Endothelial cell of umbilical vein (primary cell): ENCODE measurements around the gene TICRR. TPM values are rescaled to one million over a fixed set of nuclear protein-coding genes. Genes with fewer than 3 reads are reported as not detected.

Source experiments
- BruUV-seq: library from RNA; stranded (reverse); fragments of 400-500 nt; replicated peaks from 2 replicates; lab custom pipeline; 2021; lab: Mats Ljungman, UMichigan
- CTCF ChIA-PET: fragments of 300-600, 350-600 bp; sonication (Branson Sonifier 250); formaldehyde crosslinking; loops from one replicate; lab custom pipeline; 2021; ENCODE audit warnings: antibody characterized with exemption, inconsistent platforms; lab: Charles Lee
- POLR2A ChIA-PET: fragments of 300-600, 350-600 bp; sonication (Branson Sonifier 250); formaldehyde crosslinking; loops from one replicate; lab custom pipeline; 2021; ENCODE audit warnings: antibody characterized with exemption, inconsistent platforms; lab: Charles Lee
- DNase-seq: peaks from one replicate; pipeline ENCODE4 v3.0.0-alpha.2; 2011; ENCODE audit warnings: low read depth, low spot score
- FAIRE-seq: peaks from 2 replicates; lab custom pipeline; 2011; peaks lifted over from hg19 to GRCh38; lab: Jason Lieb, UNC
- H2AFZ ChIP-seq: 2 replicates; pipeline ENCODE4 v1.6.0; 2012; ENCODE audit warnings: low read depth, low read length, control low read depth, inconsistent platforms
- H3K27ac ChIP-seq: 2 replicates; pipeline ENCODE4 v1.5.1; 2011; ENCODE audit warnings: low read depth, mild to moderate bottlenecking, control low read depth, low read length, moderate library complexity; ENCODE audit not compliant: insufficient read depth
- H3K27me3 ChIP-seq, 2 experiments: 2 replicates each; pipeline versions ENCODE4 v1.6.0 to v1.6.1; 2011; ENCODE audit warnings: low read length in 2 of 2, mixed read lengths in 1 of 2; ENCODE audit not compliant: control insufficient read depth in 2 of 2, insufficient read depth in 2 of 2
- H3K36me3 ChIP-seq, 2 experiments: 2 replicates in 1 of 2; 3 replicates in 1 of 2; pipeline ENCODE4 v1.5.1; 2011; ENCODE audit warnings: low read length in 2 of 2, mild to moderate bottlenecking in 1 of 2, moderate library complexity in 1 of 2; ENCODE audit not compliant: control insufficient read depth in 2 of 2, insufficient read depth in 2 of 2; ENCODE audit errors: extremely low read depth in 1 of 2
- H3K4me1 ChIP-seq: 3 replicates; pipeline ENCODE4 v1.5.1; 2011; ENCODE audit warnings: mild to moderate bottlenecking, low read length; ENCODE audit not compliant: control insufficient read depth, insufficient read depth; ENCODE audit errors: extremely low read depth
- H3K4me2 ChIP-seq: 2 replicates; pipeline ENCODE4 v1.6.1; 2011; ENCODE audit warnings: low read length, control low read depth, mixed read lengths; ENCODE audit not compliant: insufficient read depth
- H3K4me3 ChIP-seq, 3 experiments: fragments of 200-600 bp in 1 of 3; sonication (generic), shearing (Covaris generic) in 1 of 3; replicated peaks in 1 of 3; 2 replicates each; pipeline ENCODE4 v1.5.1; 2011 to 2016; ENCODE audit warnings: control low read depth in 3 of 3, low read length in 3 of 3, mild to moderate bottlenecking in 2 of 3, inconsistent platforms in 1 of 3, low read depth in 1 of 3, moderate library complexity in 1 of 3; ENCODE audit not compliant: insufficient read depth in 1 of 3
- H3K79me2 ChIP-seq: 2 replicates; pipeline ENCODE4 v1.6.0; 2012; ENCODE audit warnings: low read length, inconsistent platforms; ENCODE audit not compliant: control insufficient read depth, insufficient read depth
- H3K9ac ChIP-seq: replicated peaks from 2 replicates; pipeline ENCODE3; 2011; ENCODE audit warnings: low read length, control low read depth; ENCODE audit not compliant: insufficient read depth; ENCODE audit errors: extremely low read depth
- H3K9me1 ChIP-seq: replicated peaks from 3 replicates; pipeline ENCODE4 v1.6.0; 2011; ENCODE audit warnings: mild to moderate bottlenecking, low read length; ENCODE audit not compliant: control insufficient read depth, insufficient read depth; ENCODE audit errors: extremely low read depth
- H3K9me3 ChIP-seq: replicated peaks from 2 replicates; pipeline ENCODE4 v1.5.1; 2012; ENCODE audit warnings: low read length, inconsistent platforms; ENCODE audit not compliant: control insufficient read depth, insufficient read depth
- H4K20me1 ChIP-seq: replicated peaks from 2 replicates; pipeline ENCODE3; 2011; ENCODE audit warnings: mild to moderate bottlenecking, low read length; ENCODE audit not compliant: control insufficient read depth, insufficient read depth; ENCODE audit errors: extremely low read depth
- CTCF ChIP-seq, 2 donors: IDR thresholded peaks; 1 replicate in 1 of 2; 2 replicates in 1 of 2; pipeline ENCODE4 v1.5.1; 2011; ENCODE audit warnings: low read length in 2 of 2, mild to moderate bottlenecking in 2 of 2, moderate library complexity in 2 of 2, control low read depth in 1 of 2, inconsistent platforms in 1 of 2, low read depth in 1 of 2; ENCODE audit not compliant: insufficient read depth in 1 of 2; ENCODE audit errors: extremely low read depth in 1 of 2
- EZH2 ChIP-seq: IDR thresholded peaks from 2 replicates; pipeline ENCODE4 v1.6.1; 2012; ENCODE audit warnings: borderline replicate concordance, low read depth, mild to moderate bottlenecking, moderate library complexity, low read length, inconsistent platforms; ENCODE audit not compliant: severe bottlenecking
- FOS ChIP-seq: IDR thresholded peaks from 2 replicates; pipeline ENCODE4 v1.6.1; 2011; ENCODE audit warnings: mild to moderate bottlenecking, low read length, moderate library complexity, borderline replicate concordance; ENCODE audit not compliant: insufficient read depth
- GATA2 ChIP-seq: IDR thresholded peaks from 2 replicates; pipeline ENCODE4 v1.7.0; 2011; ENCODE audit warnings: low read depth, mild to moderate bottlenecking, moderate library complexity, mixed read lengths, low read length; ENCODE audit not compliant: insufficient read length, insufficient read depth
- JUN ChIP-seq: IDR thresholded peaks from 2 replicates; pipeline ENCODE4 v1.6.1; 2011; ENCODE audit warnings: borderline replicate concordance, low read depth; ENCODE audit not compliant: insufficient read length, insufficient read depth
- MAX ChIP-seq: IDR thresholded peaks from 2 replicates; pipeline ENCODE4 v1.6.1; 2011; ENCODE audit not compliant: insufficient read depth, insufficient read length
- MYC ChIP-seq: IDR thresholded peaks from one replicate; pipeline ENCODE4 v1.6.1; 2011; ENCODE audit warnings: mild to moderate bottlenecking, low read depth, low read length
- POLR2A ChIP-seq: IDR thresholded peaks from 2 replicates; pipeline ENCODE4 v1.6.1; 2012; ENCODE audit warnings: low read depth, mild to moderate bottlenecking, control low read depth, low read length
- POLR2AphosphoS5 ChIP-seq: IDR thresholded peaks from 2 replicates; pipeline ENCODE4 v1.6.1; 2012; ENCODE audit warnings: low read depth, mild to moderate bottlenecking, control low read depth, low read length, moderate library complexity; ENCODE audit not compliant: insufficient read depth
- dilution Hi-C: fragments of 300-500 bp; cut with MboI; formaldehyde crosslinking; loops from one replicate; pipeline ENCODE4 v1.15.0; 2019; ENCODE audit warnings: low sequenced_read_pairs; ENCODE audit not compliant: extremely low pct_ligation_motif_present
- intact Hi-C: fragments of 100-400 bp; cut with micrococcal nuclease; formaldehyde crosslinking; loops from one replicate; pipeline ENCODE4 v1.10.0; 2022
- polyA plus RNA-seq, 4 experiments: library from polyadenylated mRNA; depleted of rRNA in 3 of 4; stranded (reverse) in 3 of 4; unstranded in 1 of 4; fragments of >200 nt; gene quantifications; 2 replicates each; pipeline versions ENCODE4 v1.2.1 to v1.2.3, GENCODE V29; 2011 to 2012; ENCODE audit warnings: missing spikeins in 1 of 4
- total RNA-seq: library from RNA; stranded (reverse); gene quantifications from 2 replicates; pipeline ENCODE4 v1.2.3, GENCODE V29; 2021

The TICRR gene
- total and polyA plus RNA-seq, 2 donors (not counting 3 experiments of a cell fraction or from before 2014, with no cell fraction given), result 4.9 to 19.4 TPM

- dilution Hi-C loops, result no loop called here
- H3K27ac ChIP-seq, result no peak overlapping the region
- no peaks in the 10 kb centered on the region for H3K4me1 ChIP-seq
- DNase-seq, result no peak
- H3K36me3 ChIP-seq, result no peaks in the 10 kb centered on the region
- ChIA-PET POLR2A (no interaction called here), CTCF (no interaction called here)
- H3K9me3 ChIP-seq, result no peaks in the 10 kb centered on the region
- peaks cover 4 to 6% of the 10 kb centered on the region in 2 experiments for H3K27me3 ChIP-seq
- no peaks in the 10 kb centered on the region for H4K20me1 ChIP-seq
- FAIRE-seq, result no peak
- intact Hi-C loops, result no loop called here
- TF ChIP-seq CTCF (IDR thresholded peaks at IDR 0.05; ENCODE audit: extremely low read depth in 1 of 2, insufficient read depth in 1 of 2, low read depth in 1 of 2, low read length in 2 of 2), result no peak
- no peak for TF ChIP-seq FOS
- no peak for TF ChIP-seq GATA2
- no peak for TF ChIP-seq POLR2AphosphoS5
- TF ChIP-seq MYC, result no peak
- TF ChIP-seq POLR2A, result no peak
- TF ChIP-seq MAX, result no peak
- no peak for TF ChIP-seq EZH2
- TF ChIP-seq JUN, result no peak
- H3K79me2 ChIP-seq, result no peaks in the 10 kb centered on the region
- H2AFZ ChIP-seq, result no peak overlapping the region
- BruUV-seq, result no TSS peak
- no peaks in the 10 kb centered on the region for H3K9me1 ChIP-seq
- no peak overlapping the region for H3K4me2 ChIP-seq
- no peak overlapping the region for H3K9ac ChIP-seq
- H3K4me3 ChIP-seq, result no peak overlapping the region
Observed at GRCh38 chr15:89526181-89526580, 49.1 kb upstream of the TICRR start.
